ENCODE data around the gene FADS2.
"Not testable (repeated sequence)": the region's sequence is repeated elsewhere in the genome, so short reads cannot be mapped to it uniquely, and the experiment has no call there.

Gene FADS2

GRCh38 chr11:61872935-61873565 is 45.0 kb downstream of the FADS2 start:
- Histone ChIP-seq H3K4me3 (ENCODE audit: low read depth, low read length) (no peak overlapping the region), H3K9ac (ENCODE audit: low read length) (no peak overlapping the region), H3K36me3 (ENCODE audit: control insufficient read depth, insufficient read depth, low read length) (peaks cover 3% of the 10 kb centered on the region; the same call in 1 of the 2 replicates), H3K9me3 (ENCODE audit: control insufficient read depth, insufficient read depth, low read depth, low read length) (no peaks in the 10 kb centered on the region), H3K4me1 (ENCODE audit: control insufficient read depth, insufficient read depth, low read length) (peaks cover 31% of the 10 kb centered on the region), H3K27me3 (ENCODE audit: control insufficient read depth, insufficient read depth, low read length) (peaks cover 12% of the 10 kb centered on the region), H3K27ac (ENCODE audit: low read depth, low read length) (no peak overlapping the region)

- Histone ChIP-seq H3K4me1 (ENCODE audit: control insufficient read depth, insufficient read depth, low read length) (peaks cover 31% of the 10 kb centered on the region), H3K27me3 (ENCODE audit: control insufficient read depth, insufficient read depth, low read length) (peaks cover 12% of the 10 kb centered on the region), H3K9ac (ENCODE audit: low read length) (no peak overlapping the region)
These were observed 45.7 kb downstream of the FADS2 start for GRCh38 chr11:61873588-61874376.

GRCh38 chr11:61874377-61874809 is 46.3 kb downstream of the FADS2 start:
- H3K4me1 ChIP-seq (ENCODE audit: control insufficient read depth, insufficient read depth, low read length), result peaks cover 33% of the 10 kb centered on the region
- no peak overlapping the region for H3K9ac ChIP-seq (ENCODE audit: low read length)
- no peak overlapping the region for H3K4me3 ChIP-seq (ENCODE audit: low read depth, low read length)
- no peak overlapping the region for H3K27ac ChIP-seq (ENCODE audit: low read depth, low read length)
- peaks cover 6% of the 10 kb centered on the region; the same call in 1 of the 2 replicates for H3K36me3 ChIP-seq (ENCODE audit: control insufficient read depth, insufficient read depth, low read length)
- peaks cover 12% of the 10 kb centered on the region for H3K27me3 ChIP-seq (ENCODE audit: control insufficient read depth, insufficient read depth, low read length)
- no peaks in the 10 kb centered on the region for H3K9me3 ChIP-seq (ENCODE audit: control insufficient read depth, insufficient read depth, low read depth, low read length)

More at GRCh38 chr11:61873588-61874376, 45.7 kb downstream of the FADS2 start:
- H3K9me3 ChIP-seq (ENCODE audit: control insufficient read depth, insufficient read depth, low read depth, low read length), result no peaks in the 10 kb centered on the region
- H3K4me3 ChIP-seq (ENCODE audit: low read depth, low read length), result no peak overlapping the region
- peaks cover 6% of the 10 kb centered on the region; the same call in 1 of the 2 replicates for H3K36me3 ChIP-seq (ENCODE audit: control insufficient read depth, insufficient read depth, low read length)
- H3K27ac ChIP-seq (ENCODE audit: low read depth, low read length), result no peak overlapping the region

- Histone ChIP-seq H3K27ac (ENCODE audit: low read depth, low read length) (no peak overlapping the region), H3K36me3 (ENCODE audit: control insufficient read depth, insufficient read depth, low read length) (peaks cover 8% of the 10 kb centered on the region; the same call in 1 of the 2 replicates), H3K4me3 (ENCODE audit: low read depth, low read length) (no peak overlapping the region), H3K4me1 (ENCODE audit: control insufficient read depth, insufficient read depth, low read length) (peaks cover 33% of the 10 kb centered on the region), H3K27me3 (ENCODE audit: control insufficient read depth, insufficient read depth, low read length) (peaks cover 12% of the 10 kb centered on the region), H3K9ac (ENCODE audit: low read length) (no peak overlapping the region), H3K9me3 (ENCODE audit: control insufficient read depth, insufficient read depth, low read depth, low read length) (no peaks in the 10 kb centered on the region)
These were observed 46.8 kb downstream of the FADS2 start for GRCh38 chr11:61874853-61875252.

- H3K4me3 ChIP-seq (ENCODE audit: low read depth, low read length), result no peak overlapping the region
- no peak overlapping the region for H3K9ac ChIP-seq (ENCODE audit: low read length)
- no peak overlapping the region for H3K27ac ChIP-seq (ENCODE audit: low read depth, low read length)
- peaks cover 8% of the 10 kb centered on the region; the same call in 1 of the 2 replicates for H3K36me3 ChIP-seq (ENCODE audit: control insufficient read depth, insufficient read depth, low read length)
- no peaks in the 10 kb centered on the region for H3K9me3 ChIP-seq (ENCODE audit: control insufficient read depth, insufficient read depth, low read depth, low read length)
- H3K27me3 ChIP-seq (ENCODE audit: control insufficient read depth, insufficient read depth, low read length), result peaks cover 12% of the 10 kb centered on the region
- H3K4me1 ChIP-seq (ENCODE audit: control insufficient read depth, insufficient read depth, low read length), result peaks cover 32% of the 10 kb centered on the region
These were observed 47.6 kb downstream of the FADS2 start for GRCh38 chr11:61875698-61876097.

GRCh38 chr11:61879152-61879551 is 51.1 kb downstream of the FADS2 start:
- no peak overlapping the region for H3K4me3 ChIP-seq (ENCODE audit: low read depth, low read length)
- H3K27me3 ChIP-seq (ENCODE audit: control insufficient read depth, insufficient read depth, low read length), result no peaks in the 10 kb centered on the region
- H3K27ac ChIP-seq (ENCODE audit: low read depth, low read length), result no peak overlapping the region
- H3K4me1 ChIP-seq (ENCODE audit: control insufficient read depth, insufficient read depth, low read length), result peaks cover 32% of the 10 kb centered on the region
- H3K9ac ChIP-seq (ENCODE audit: low read length), result no peak overlapping the region
- peaks cover 8% of the 10 kb centered on the region; the same call in 1 of the 2 replicates for H3K36me3 ChIP-seq (ENCODE audit: control insufficient read depth, insufficient read depth, low read length)
- H3K9me3 ChIP-seq (ENCODE audit: control insufficient read depth, insufficient read depth, low read depth, low read length), result no peaks in the 10 kb centered on the region

- H3K9ac ChIP-seq (ENCODE audit: low read length), result no peak overlapping the region
- peaks cover 25% of the 10 kb centered on the region for H3K4me1 ChIP-seq (ENCODE audit: control insufficient read depth, insufficient read depth, low read length)
- no peak overlapping the region for H3K27ac ChIP-seq (ENCODE audit: low read depth, low read length)
- H3K9me3 ChIP-seq (ENCODE audit: control insufficient read depth, insufficient read depth, low read depth, low read length), result no peaks in the 10 kb centered on the region
- no peaks in the 10 kb centered on the region for H3K27me3 ChIP-seq (ENCODE audit: control insufficient read depth, insufficient read depth, low read length)
- peaks cover 8% of the 10 kb centered on the region; the same call in 1 of the 2 replicates for H3K36me3 ChIP-seq (ENCODE audit: control insufficient read depth, insufficient read depth, low read length)
- H3K4me3 ChIP-seq (ENCODE audit: low read depth, low read length), result no peak overlapping the region
These were observed 51.9 kb downstream of the FADS2 start for GRCh38 chr11:61880031-61880430.

GRCh38 chr11:61880454-61880853 is 52.4 kb downstream of the FADS2 start:
- Histone ChIP-seq H3K36me3 (ENCODE audit: control insufficient read depth, insufficient read depth, low read length) (peaks cover 8% of the 10 kb centered on the region; the same call in 1 of the 2 replicates), H3K4me1 (ENCODE audit: control insufficient read depth, insufficient read depth, low read length) (peaks cover 25% of the 10 kb centered on the region), H3K9me3 (ENCODE audit: control insufficient read depth, insufficient read depth, low read depth, low read length) (no peaks in the 10 kb centered on the region), H3K9ac (ENCODE audit: low read length) (no peak overlapping the region), H3K27me3 (ENCODE audit: control insufficient read depth, insufficient read depth, low read length) (no peaks in the 10 kb centered on the region), H3K4me3 (ENCODE audit: low read depth, low read length) (no peak overlapping the region), H3K27ac (ENCODE audit: low read depth, low read length) (no peak overlapping the region)

GRCh38 chr11:61881397-61881796 is 53.3 kb downstream of the FADS2 start:
- H3K9ac ChIP-seq (ENCODE audit: low read length), result no peak overlapping the region
- no peaks in the 10 kb centered on the region for H3K27me3 ChIP-seq (ENCODE audit: control insufficient read depth, insufficient read depth, low read length)
- no peaks in the 10 kb centered on the region; the same call in 1 of the 2 replicates for H3K9me3 ChIP-seq (ENCODE audit: control insufficient read depth, insufficient read depth, low read depth, low read length)
- peaks cover 8% of the 10 kb centered on the region; the same call in 1 of the 2 replicates for H3K36me3 ChIP-seq (ENCODE audit: control insufficient read depth, insufficient read depth, low read length)
- peaks cover 27% of the 10 kb centered on the region for H3K4me1 ChIP-seq (ENCODE audit: control insufficient read depth, insufficient read depth, low read length)
- H3K4me3 ChIP-seq (ENCODE audit: low read depth, low read length), result no peak overlapping the region
- no peak overlapping the region for H3K27ac ChIP-seq (ENCODE audit: low read depth, low read length)

- not testable (repeated sequence) for H3K9ac ChIP-seq (ENCODE audit: low read length)
These were observed 54.2 kb downstream of the FADS2 start for GRCh38 chr11:61882267-61882666.

GRCh38 chr11:61882879-61883278 is 54.8 kb downstream of the FADS2 start:
- no peaks in the 10 kb centered on the region for H3K27me3 ChIP-seq (ENCODE audit: control insufficient read depth, insufficient read depth, low read length)
- H3K9me3 ChIP-seq (ENCODE audit: control insufficient read depth, insufficient read depth, low read depth, low read length), result peaks cover 7% of the 10 kb centered on the region; the same call in 1 of the 2 replicates
- H3K4me3 ChIP-seq (ENCODE audit: low read depth, low read length), result no peak overlapping the region
- peaks cover 7% of the 10 kb centered on the region; the same call in 1 of the 2 replicates for H3K36me3 ChIP-seq (ENCODE audit: control insufficient read depth, insufficient read depth, low read length)
- H3K9ac ChIP-seq (ENCODE audit: low read length), result no peak overlapping the region
- H3K27ac ChIP-seq (ENCODE audit: low read depth, low read length), result no peak overlapping the region
- H3K4me1 ChIP-seq (ENCODE audit: control insufficient read depth, insufficient read depth, low read length), result peaks cover 27% of the 10 kb centered on the region

More at GRCh38 chr11:61882267-61882666, 54.2 kb downstream of the FADS2 start:
- not testable (repeated sequence) for H3K27ac ChIP-seq (ENCODE audit: low read depth, low read length); H3K36me3 ChIP-seq (ENCODE audit: control insufficient read depth, insufficient read depth, low read length); H3K4me3 ChIP-seq (ENCODE audit: low read depth, low read length); H3K27me3 ChIP-seq (ENCODE audit: control insufficient read depth, insufficient read depth, low read length); H3K9me3 ChIP-seq (ENCODE audit: control insufficient read depth, insufficient read depth, low read depth, low read length)
- H3K4me1 ChIP-seq (ENCODE audit: control insufficient read depth, insufficient read depth, low read length), result peaks cover 27% of the 10 kb centered on the region
